NCI-H510A treated with DMSO at 0.1 percent for 48 hours (cell line): ENCODE results near the gene GFRA1.

Experiments
- DNase-seq: peaks from one replicate; lab custom pipeline; 2025; lab: John Stamatoyannopoulos, UW

GFRA1 gene

DNA sequence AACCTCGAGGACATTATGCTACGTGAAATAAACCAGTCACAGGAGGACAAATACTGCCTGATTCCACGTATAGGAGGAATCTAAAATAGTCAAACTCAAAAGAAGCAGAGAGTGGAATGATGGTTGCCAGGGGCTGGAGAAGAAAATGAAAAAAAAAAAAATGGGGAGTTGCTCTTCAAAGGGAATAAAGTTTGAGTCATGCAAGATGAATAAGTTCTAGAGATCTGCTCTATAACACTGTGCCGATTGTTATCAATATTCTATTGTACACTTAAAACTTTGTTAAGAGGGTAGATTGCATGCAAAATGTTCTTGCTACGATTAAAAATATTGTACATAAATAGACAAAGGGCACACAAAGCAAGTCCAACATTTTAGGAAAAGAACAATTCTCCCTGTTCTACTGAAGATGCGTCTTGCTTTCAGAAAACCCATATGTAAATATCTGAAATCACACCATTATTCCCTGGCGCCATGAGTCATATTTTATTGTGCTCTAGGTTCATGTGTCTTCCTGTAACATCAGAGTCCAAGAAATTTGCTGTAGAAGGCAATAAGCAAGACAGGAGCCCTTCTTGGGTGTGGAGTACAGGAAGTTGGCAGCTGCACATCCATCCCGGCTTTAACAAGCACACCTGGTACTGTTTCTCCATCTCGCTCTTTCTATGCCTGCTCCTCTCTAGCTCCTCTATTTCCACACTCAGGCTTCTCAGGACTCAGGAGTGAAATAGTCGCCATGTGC, 145.9 kb downstream of the GFRA1 start:
- no peak for DNase-seq

DNA sequence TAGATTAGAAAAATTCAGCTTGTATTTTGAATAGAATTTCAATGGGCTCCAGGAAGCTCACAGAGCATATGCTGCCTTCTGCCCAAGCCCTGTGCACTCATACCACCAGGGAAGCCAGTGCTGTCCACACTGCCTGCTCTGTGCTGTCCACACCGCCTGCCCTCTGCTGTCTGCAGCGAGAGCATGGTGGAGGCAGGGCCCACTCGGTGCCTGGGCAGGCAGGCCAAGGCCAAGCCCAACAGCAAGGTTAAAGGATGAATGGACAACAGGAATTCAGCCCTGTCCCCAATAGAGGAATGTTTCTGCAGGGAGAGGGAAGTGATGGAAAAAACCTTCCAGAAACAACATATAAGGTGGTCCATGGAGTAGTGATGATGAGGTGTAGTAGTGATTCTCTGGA, 146.8 kb downstream of the GFRA1 start:
- no peak for DNase-seq

DNA sequence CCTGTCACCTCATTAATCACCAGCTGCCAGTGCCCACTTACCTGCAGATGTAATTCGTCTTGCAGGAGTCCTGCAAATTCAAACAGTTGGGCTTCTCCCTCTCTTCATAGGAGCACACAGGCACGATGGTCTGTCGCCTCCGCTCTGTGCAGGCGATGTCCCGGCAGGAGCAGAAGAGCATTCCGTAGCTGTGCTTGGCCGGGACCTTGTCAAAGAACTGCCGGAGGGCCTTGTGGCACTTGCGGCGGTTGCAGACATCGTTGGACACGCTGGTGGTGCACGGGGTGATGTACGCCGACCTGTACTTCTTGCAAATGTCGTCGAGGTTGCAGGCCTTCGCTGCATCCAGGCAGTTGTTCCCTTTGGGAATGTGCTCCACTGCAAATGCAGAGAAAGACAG, 147.8 kb downstream of the GFRA1 start:
- no peak for DNase-seq

DNA sequence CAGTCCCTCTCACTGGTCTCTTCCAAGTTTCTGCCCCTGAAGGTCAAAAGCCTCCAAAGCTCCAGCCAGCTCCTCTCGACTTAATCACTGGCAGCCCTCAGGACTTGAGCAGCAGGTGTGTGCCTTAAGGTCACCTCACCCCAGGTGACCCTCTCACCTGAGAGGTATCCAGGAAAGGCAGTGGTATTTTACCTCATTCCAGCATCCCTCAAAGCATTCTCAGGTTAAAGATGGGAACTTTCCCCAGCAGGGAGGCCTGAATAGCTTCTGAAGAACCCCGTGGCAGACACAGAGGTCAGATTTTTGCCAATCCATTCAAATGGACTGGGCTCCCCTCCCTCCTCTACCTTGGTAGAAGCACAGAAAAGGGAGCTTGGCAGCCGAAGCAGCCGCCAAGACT, 148.2 kb downstream of the GFRA1 start:
- no peak for DNase-seq

DNA sequence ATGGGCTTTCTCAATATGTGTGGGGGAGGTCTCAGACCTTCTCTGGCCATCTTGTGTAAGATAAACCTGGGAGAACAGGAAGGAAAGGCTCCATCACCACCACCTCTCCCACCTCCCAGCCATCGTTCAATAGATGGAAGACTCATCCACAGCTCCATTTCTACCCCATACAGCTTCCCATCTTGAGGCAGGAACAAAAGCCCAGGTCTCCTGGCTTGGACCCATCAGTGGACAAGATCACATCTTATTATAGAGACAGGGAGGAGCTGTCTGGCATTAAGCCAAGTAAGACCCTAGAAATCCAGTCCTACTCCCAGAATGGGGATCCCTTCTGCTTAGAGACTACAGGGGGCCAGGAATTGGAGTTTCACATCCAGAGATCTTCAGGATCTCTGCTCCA, 150.3 kb downstream of the GFRA1 start:
- DNase-seq: no peak

DNA sequence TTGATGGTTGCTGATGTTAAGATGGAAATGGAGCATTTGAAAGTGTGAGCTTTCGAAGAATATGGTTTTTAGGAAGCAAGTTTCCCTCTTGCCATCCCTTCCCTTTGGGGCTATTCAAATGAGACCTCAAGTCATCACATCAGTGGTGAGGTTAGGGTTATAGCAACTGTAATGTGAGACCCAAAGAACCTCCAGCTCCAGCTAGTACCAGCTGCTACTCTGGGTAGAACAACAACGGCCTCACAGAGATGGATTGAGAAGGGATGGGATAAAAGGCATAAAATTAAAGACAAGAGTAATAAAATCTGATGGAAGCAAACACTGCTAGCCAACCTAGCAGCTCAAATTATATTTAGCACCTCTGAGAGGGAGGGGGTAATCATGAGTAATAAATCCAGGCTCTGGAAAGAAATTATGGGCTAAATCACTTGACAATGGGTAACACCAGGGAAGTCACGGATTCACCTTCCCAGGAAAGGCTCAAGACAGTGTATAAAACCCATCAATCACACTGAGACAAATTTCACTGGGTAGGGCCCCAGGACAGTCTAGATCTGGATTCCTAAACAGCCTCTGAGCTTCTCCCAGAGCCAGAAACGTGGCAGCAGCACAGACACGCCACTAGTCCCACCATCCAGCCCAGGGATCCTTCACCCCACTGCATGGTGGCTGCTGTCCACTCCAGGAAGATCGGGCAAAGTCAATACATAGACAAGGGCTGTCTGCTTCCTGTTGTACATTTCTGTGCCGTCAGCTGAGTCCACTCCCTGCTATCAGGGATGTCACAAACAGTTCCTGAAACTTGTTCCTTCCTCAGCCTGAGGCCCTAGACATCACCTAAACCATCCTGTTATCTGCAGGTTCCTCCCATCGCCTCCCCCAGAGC, 151.1 kb downstream of the GFRA1 start:
- DNase-seq: no peak

DNA sequence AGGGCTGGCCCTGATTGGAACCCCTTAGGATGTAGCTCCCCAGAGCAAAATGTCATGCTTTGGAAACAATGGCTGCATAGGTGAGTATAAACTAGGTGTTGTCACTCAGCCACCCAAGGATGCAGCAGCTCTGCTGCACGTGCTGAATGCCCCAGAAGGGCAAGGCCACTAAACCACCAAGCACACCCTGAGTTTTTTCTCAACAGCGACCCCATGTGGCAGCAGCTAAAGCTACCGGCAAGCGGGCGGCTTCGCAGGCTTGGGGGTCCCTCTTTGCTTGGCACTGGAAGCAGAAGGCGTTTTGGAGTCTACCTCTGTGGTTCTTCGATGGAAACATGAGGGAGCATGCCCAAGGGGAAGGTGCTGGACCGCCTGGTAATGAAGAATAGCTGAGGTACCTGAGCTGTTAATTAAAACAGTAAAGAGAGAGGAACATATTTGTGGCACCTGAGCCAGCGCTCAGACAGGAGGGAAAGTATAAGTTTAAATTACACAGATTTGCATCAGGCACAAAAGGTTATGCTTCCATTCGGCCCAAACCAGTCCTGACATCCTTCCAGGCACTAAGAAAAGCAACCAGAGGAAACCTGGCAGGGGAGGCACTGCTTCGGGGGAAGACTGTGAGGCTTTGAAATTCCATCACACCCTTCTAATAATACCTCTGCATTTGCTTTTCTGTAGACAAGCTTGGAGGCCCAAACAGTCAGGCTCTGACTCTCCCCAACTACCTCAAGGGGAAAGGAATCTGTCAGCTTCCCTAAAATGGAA, 152.1 kb downstream of the GFRA1 start:
- DNase-seq: no peak

DNA sequence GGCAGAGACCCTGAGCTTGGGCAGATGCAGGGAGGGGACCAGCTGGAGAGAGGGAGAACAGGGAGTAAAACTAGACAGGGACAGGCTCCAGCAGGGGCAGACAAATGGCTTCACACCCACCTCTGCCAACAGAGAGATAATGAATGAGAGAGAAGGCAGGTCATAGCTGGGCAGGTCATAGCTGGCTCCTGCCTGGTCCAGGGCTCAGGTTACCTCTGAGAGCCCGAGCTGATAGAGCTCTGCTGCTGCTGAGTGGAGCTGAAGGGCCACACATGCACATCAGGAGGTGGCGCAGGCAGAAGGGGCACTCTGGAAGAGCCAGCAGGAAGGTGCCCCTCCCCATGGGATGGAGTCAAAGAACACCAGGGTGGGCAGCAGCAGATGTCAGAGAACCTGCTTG, 154.2 kb downstream of the GFRA1 start:
- no peak for DNase-seq

DNA sequence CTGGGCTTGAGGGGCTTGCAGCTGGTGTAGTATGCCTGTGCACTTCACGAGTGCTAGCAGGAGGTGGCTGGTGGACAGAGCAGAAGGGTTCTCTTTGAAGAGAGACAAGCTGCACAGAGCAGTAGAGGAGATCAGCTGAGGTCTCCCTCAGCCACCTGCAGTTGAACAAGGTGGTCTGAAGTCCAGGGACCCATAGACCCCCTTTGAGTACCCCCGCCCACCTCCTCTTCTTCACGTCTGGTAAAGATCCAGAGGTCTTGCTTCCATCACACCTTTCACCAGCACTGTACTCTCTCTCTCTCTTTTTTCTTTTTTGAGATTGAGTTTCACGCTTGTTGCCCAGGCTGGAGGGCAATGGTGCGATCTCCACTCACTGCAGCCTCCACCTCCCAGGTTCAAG, 157.2 kb downstream of the GFRA1 start:
- DNase-seq: no peak

DNA sequence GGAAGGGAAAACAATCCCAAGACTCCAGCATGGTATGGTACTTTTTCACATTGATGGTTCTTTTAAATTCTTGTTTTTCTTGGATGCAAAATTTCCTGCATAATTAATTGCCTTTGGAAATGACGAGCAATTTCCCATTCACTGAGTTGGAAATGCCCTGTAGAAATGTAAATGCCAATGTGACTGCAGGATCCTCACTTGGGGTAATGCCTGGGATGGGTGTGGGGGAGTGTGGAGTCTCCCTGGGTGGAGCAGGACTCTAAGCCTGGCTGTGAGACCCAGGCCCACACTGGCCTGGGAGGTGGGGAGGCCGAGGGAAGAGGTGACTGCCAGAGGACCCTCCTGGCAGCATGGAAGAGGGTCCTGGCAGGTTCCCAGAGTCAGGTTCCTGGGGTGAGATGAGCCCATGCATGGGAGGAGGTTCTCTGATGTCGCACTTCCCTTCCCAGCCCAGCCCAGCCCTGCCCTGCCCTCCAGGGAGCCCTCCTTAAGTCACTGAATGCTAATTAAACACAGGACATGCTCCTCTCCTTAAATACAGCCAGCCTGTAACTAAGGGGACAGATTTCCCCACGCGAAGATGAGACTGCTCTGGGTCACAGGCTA, 157.9 kb downstream of the GFRA1 start:
- DNase-seq: no peak

DNA sequence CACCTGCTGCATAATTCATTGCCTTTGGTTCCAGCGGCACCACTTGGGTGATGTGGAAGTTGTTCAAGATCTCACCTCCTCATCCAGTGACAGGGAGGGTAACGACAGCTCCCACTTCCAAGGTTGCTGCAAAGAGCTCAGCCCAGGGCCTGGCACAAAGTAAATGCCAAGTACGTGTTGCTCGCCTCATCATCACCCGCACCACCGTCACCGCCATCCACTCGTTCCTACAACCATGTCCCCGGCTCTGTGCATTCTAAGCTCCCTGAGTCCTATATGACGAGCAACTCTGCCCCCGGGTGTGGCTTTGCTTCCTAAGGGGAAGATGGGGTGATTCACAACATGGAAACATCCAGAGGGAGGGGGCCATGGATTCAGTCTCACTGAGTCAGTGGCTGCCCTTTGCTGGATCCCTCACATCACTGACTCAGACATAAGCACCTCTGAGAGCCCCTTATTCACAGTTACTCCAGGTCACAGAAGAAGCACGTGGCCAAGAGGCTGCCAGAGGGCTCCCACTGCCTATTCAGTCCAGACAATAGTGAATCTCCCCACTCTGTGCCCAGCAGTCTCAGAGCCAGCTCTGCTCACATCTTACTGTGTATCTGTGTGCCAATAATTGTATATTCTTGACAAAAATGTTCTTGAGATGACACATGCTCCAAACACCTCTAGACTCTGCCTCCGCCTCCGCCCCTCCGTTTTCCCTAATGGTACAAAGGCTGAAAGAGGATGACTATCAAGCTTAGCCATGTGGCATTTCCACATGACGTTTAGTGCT, 159.1 kb downstream of the GFRA1 start:
- DNase-seq: no peak

DNA sequence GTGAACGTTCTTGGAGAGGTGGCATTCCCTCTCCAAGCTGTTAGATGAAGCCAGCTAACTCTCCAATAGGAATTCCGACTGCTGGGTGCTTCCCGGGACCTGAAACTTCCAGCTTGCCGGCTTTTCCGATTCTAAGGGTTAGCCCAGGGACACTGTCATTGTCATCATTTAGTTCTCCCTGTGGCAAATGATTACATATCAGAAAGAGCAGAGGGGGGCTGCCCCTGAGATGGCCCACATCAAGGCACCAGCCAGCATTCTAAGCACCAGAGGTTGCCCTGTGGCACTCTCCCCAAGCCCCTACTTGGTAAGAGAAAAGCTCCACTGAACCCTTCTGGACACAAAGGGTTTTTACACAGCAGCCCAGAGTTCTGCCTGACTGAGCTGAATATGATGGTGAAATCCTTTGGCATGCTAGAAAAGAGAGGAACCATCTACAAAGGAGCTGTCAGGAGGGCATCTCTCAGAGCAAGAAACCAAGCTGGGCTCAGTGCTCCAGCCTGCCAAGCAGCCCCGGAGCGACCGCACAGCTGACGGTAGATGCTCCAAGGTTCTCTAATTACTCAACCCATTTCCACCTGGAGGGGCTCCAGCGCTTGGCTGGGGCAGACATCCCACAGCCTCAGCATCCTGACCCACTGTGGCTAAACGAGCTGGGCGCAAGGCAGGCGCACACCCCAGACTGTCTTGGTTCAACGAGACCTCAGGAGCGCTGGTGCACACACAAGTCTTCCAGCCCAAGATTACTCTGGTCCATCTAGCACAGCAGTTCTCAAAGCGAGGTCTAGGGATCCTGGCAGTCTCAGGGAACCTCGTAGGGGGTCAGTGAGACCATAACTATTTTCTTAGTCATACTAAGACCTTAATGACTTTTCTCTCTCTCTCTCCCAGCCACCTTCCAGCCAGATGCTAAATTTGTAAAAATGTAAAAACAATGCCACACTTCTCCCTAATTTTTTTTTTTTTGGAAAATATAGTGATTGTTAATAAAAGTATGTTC, 160.5 kb downstream of the GFRA1 start:
- no peak for DNase-seq

DNA sequence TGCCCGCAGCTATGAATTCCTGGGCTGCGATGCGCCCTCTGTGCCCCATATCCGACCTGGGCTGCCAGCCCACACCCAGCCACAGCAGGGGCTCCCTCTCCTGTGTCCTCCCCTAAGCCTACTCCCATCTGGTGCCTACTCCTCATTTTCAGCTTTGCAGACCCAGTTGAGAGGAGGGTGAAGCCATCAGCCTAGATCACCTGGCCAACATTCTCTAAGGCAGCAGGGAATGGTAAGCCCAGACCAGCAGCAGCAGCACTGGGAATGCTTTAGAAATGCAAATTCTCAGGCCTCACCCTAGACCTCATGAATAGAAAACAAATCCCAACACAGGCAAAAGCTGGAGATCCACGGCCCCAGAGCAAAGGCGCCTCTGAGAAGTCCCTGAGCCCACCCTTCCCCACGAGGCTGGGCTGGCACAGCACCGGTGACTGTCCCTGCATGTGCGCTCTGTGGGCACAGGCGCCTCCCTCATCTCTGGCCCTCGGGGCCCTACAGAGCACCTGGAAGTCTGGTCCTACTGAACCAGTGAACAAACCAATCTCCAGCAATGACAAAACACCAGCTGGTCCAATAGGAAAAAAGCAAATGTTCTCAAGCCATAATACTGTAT, 161.4 kb downstream of the GFRA1 start:
- DNase-seq: no peak

DNA sequence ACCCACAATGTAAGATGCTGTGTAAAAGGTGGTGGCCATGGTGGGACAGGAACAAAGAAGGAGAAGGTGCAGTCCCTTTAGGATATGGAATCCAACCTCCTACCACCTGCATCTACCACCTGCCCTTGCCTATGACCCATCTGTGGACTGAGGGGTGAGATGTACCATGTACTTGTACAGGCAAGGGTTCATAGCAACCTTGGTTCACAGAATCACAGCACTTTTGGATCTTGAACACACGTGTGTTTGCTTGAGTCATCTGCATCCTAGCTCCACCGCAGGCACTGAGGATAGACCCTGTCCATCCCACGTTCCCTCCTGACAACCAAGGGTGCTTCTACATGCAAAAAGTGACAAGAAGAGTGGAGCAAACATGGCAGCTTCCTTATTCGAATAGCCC, 162.3 kb downstream of the GFRA1 start:
- no peak for DNase-seq

DNA sequence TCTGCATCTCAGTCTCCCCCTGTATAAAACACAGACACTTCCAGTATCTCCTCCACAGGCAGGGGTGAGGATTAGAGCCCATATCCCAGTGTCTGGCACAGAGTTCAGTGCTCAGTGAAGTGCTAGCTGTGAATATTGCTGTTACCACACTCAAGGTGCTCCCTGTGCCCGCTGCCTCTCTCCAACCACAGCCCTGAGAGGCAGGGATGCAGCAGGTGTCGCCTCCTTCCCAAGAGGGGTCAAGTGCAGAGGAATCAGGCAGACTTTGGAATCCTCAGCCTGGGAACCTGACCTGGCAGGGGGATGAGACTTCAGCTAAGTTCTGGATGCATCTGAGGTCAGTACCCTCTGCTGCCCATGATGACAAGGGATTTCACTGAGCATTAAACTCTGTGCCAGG, 163.1 kb downstream of the GFRA1 start:
- DNase-seq: no peak

DNA sequence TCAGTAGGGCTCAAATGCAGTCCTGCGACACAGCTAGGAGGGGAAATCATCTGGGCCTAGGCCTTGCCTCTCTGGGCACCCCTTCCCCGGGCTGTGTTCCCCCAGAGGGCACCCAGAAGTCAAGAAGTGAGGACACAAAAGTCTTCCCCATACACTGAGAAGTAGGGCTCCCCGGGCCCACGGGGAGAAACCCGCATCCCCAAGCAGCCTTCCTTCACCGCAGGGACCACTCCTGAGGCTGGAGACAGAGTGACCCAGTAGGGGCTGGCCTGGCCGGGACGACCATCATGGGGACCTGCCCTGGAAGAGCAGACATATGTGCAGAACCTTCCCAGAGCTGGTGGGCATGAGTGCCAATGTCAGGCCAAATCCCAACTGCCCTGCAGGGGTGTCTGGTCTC, 163.5 kb downstream of the GFRA1 start:
- no peak for DNase-seq

DNA sequence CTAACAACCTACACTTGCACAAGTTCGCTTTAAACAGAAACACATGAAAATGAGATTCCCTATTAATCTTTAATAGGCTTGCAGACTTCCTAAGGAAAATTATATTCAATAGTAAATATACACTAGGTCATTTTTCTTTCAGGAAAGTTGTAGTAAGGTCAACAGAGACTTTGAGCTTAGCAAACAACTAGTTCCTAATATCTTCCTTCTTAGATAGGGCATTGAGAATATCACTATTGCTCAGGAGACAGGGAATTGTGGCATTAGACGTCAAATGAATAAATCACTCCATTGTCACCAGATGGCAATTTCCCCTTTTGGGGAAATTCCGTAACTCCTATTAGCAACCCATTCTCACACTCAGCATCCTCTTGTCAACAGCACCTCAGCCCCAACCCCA, 164.9 kb downstream of the GFRA1 start:
- DNase-seq: no peak

DNA sequence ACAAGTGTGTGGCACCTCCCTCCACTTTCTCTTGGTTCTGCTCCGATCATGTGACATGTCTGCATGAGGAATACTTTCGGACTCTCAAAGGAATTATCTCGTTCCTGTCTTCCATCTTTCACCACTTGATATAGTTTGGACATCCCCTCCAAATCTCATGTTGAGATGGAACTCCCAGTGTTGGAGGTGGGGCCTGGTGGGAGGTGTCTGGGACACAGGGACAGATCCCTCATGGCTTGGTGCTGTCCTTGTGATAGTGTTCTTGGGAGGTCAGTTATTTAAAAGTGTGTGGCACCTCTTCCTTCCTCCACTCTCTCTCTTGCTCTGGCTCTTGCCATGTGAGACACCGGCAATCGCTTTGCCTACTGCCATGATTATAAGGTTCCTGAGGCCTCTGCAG, 166.4 kb downstream of the GFRA1 start:
- DNase-seq: no peak

DNA sequence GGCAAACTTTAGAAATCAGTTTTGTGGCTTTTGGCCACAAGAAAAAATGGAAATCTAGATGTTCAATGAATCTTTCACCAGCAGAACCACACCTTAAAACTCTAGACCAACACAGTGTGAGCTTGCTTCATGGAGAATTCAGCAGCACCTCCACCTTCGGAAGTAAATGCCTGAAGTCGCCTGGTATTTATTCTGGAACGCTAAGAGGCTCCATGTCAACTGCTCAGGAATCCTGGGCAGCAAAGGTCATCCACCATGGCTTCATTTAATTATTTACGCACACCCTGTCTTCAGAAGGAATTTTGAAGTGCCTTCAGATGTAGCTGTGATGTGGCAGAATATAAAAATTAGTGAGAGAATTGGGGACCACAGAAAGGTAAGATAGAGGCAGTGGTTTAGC, 167.7 kb downstream of the GFRA1 start:
- no peak for DNase-seq
